Measurements from ENCODE around the gene PIK3R1.

GRCh38 chr5:68254810-68255209 lies 39.3 kb downstream of the PIK3R1 start:
- no peak for TF ChIP-seq CTCF (IDR thresholded peaks at IDR 0.05)
- no peak for TF ChIP-seq POLR2A (IDR thresholded peaks at IDR 0.05)
